HepG2 (cell line): ENCODE measurements around the gene TGM1.
A peak's percentile ranks its signal among the peaks of the same experiment; 100 is the strongest.

ENCODE experiments used
- CTCF ChIP-seq: sonication (generic); formaldehyde crosslinking; IDR thresholded peaks from 2 replicates; pipeline ENCODE4 v1.5.0; 2020; ENCODE audit warnings: mild to moderate bottlenecking, missing genetic modification reagents, moderate library complexity
- DNMT1 ChIP-seq: sonication (generic); formaldehyde crosslinking; IDR thresholded peaks from 2 replicates; pipeline ENCODE4 v1.5.1; 2020; ENCODE audit warnings: mild to moderate bottlenecking, missing genetic modification reagents
- FOSL1 ChIP-seq: sonication (generic); formaldehyde crosslinking; IDR thresholded peaks from 2 replicates; pipeline ENCODE4 v1.9.0; 2021; ENCODE audit warnings: missing genetic modification reagents, borderline replicate concordance
- MAZ ChIP-seq, 2 experiments: sonication (generic) in 1 of 2; formaldehyde crosslinking in 1 of 2; IDR thresholded peaks; 2 replicates each; pipeline versions ENCODE4 v1.5.0 to v1.6.1; 2012 to 2020; ENCODE audit warnings: low read depth in 2 of 2, mild to moderate bottlenecking in 2 of 2, borderline replicate concordance in 1 of 2, improper control_type of control experiment in 1 of 2, low read length in 1 of 2, missing genetic modification reagents in 1 of 2, moderate library complexity in 1 of 2
- TFAP4 ChIP-seq: sonication (generic); IDR thresholded peaks from 2 replicates; pipeline ENCODE4 v1.6.1; 2016; ENCODE audit warnings: low read depth, borderline replicate concordance
- TFE3 ChIP-seq: IDR thresholded peaks from 2 replicates; pipeline ENCODE4 v1.6.1; 2016
- ZBTB7B ChIP-seq: sonication (generic); formaldehyde crosslinking; IDR thresholded peaks from 2 replicates; pipeline ENCODE4 v1.4.0; 2020; ENCODE audit warnings: missing genetic modification reagents
- ZNF598 ChIP-seq: sonication (generic); formaldehyde crosslinking; IDR thresholded peaks from 2 replicates; pipeline ENCODE4 v1.5.1; 2020; ENCODE audit warnings: mild to moderate bottlenecking, missing genetic modification reagents, borderline replicate concordance

GRCh38 chr14:24255931-24256711, 6.9 kb downstream of the TGM1 start:
- TF ChIP-seq TFE3 (CRISPR knock-in tag) (no peak), DNMT1 (CRISPR knock-in tag) (no peak), ZBTB7B (CRISPR knock-in tag) (peak; percentile 77), CTCF (CRISPR knock-in tag) (no peak; the same call in 1 of the 2 replicates), FOSL1 (CRISPR knock-in tag) (no peak), ZNF598 (no peak), TFAP4 (no peak), MAZ (IDR thresholded peaks at IDR 0.05; ENCODE audit: borderline replicate concordance, low read depth, low read length) (no peak), MAZ (CRISPR knock-in tag; IDR thresholded peaks at IDR 0.05; ENCODE audit: low read depth) (peak; percentile 78)
